Type B pancreatic cell (in vitro differentiated cells): ENCODE data around the gene SPEG. TPM values are rescaled to one million over a fixed set of nuclear protein-coding genes. Genes with fewer than 3 reads are reported as not detected.

ENCODE experiments used
- DNase-seq: peaks from one replicate; pipeline ENCODE4 v3.0.0; 2021; ENCODE audit warnings: mixed read lengths; ENCODE audit not compliant: unreplicated experiment; ENCODE audit errors: extremely low spot score
- H3K27ac Mint-ChIP-seq: 2 replicates; pipeline ENCODE4 v1.8.0; 2021; ENCODE audit warnings: mild to moderate bottlenecking, mixed read lengths
- H3K27me3 Mint-ChIP-seq: 2 replicates; pipeline ENCODE4 v1.8.0; 2021; ENCODE audit warnings: mixed read lengths
- H3K36me3 Mint-ChIP-seq: 2 replicates; pipeline ENCODE4 v1.8.0; 2021; ENCODE audit warnings: mixed read lengths
- H3K4me1 Mint-ChIP-seq: one replicate; pipeline ENCODE4 v1.8.0; 2021; ENCODE audit warnings: mixed read lengths; ENCODE audit not compliant: unreplicated experiment
- H3K4me3 Mint-ChIP-seq: 2 replicates; pipeline ENCODE4 v1.8.0; 2021; ENCODE audit warnings: mild to moderate bottlenecking, mixed read lengths
- H3K9me3 Mint-ChIP-seq: 2 replicates; pipeline ENCODE4 v1.8.0; 2021; ENCODE audit warnings: mixed read lengths
- CTCF ChIP-seq: fragments of 200-600 bp; sonication (generic); conservative IDR thresholded peaks from 2 replicates; pipeline ENCODE4 v1.5.0; 2021; ENCODE audit warnings: antibody characterized with exemption, mild to moderate bottlenecking
- total RNA-seq: library from RNA; stranded (reverse); gene quantifications from 2 replicates; pipeline ENCODE4 v1.2.1, GENCODE V29; 2021; ENCODE audit warnings: low replicate concordance

SPEG gene
- total RNA-seq, 1 donor from 2014 or later, result 49.4 TPM

GRCh38 chr2:219477815-219478214 is 43.2 kb downstream of the SPEG start:
- TF ChIP-seq CTCF, result no peak
- H3K4me1 Mint-ChIP-seq, result peaks cover 19% of the 10 kb centered on the region
- H3K36me3 Mint-ChIP-seq, result no peaks in the 10 kb centered on the region
- H3K27ac Mint-ChIP-seq, result no peak overlapping the region
- DNase-seq, result no peak
- no peaks in the 10 kb centered on the region for H3K9me3 Mint-ChIP-seq
- no peak overlapping the region for H3K4me3 Mint-ChIP-seq
- H3K27me3 Mint-ChIP-seq, result peaks cover 27% of the 10 kb centered on the region

- H3K27me3 Mint-ChIP-seq, result peaks cover 31% of the 10 kb centered on the region
- no peak for TF ChIP-seq CTCF
- no peaks in the 10 kb centered on the region for H3K9me3 Mint-ChIP-seq
- H3K4me1 Mint-ChIP-seq, result peaks cover 19% of the 10 kb centered on the region
- no peaks in the 10 kb centered on the region for H3K36me3 Mint-ChIP-seq
- no peak overlapping the region for H3K27ac Mint-ChIP-seq
- no peak for DNase-seq
- no peak overlapping the region for H3K4me3 Mint-ChIP-seq
Measured at GRCh38 chr2:219478916-219479315, 44.3 kb downstream of the SPEG start.

- Mint-ChIP-seq H3K4me1 (peaks cover 19% of the 10 kb centered on the region), H3K27me3 (peaks cover 36% of the 10 kb centered on the region), H3K4me3 (no peak overlapping the region), H3K27ac (no peak overlapping the region), H3K36me3 (no peaks in the 10 kb centered on the region), H3K9me3 (no peaks in the 10 kb centered on the region)
- no peak for DNase-seq
- TF ChIP-seq CTCF, result no peak
Measured at GRCh38 chr2:219480004-219480403, 45.4 kb downstream of the SPEG start.

- H3K4me3 Mint-ChIP-seq, result no peak overlapping the region
- peaks cover 25% of the 10 kb centered on the region for H3K4me1 Mint-ChIP-seq
- DNase-seq, result no peak
- no peaks in the 10 kb centered on the region for H3K9me3 Mint-ChIP-seq
- peaks cover 60% of the 10 kb centered on the region for H3K27me3 Mint-ChIP-seq
- no peak for TF ChIP-seq CTCF
- H3K36me3 Mint-ChIP-seq, result no peaks in the 10 kb centered on the region
- no peak overlapping the region for H3K27ac Mint-ChIP-seq
Measured at GRCh38 chr2:219482674-219483405, 48.2 kb downstream of the SPEG start.

- no peak for DNase-seq
- peak overlapping the region; percentile 41 for H3K4me3 Mint-ChIP-seq
- peaks cover 61% of the 10 kb centered on the region for H3K27me3 Mint-ChIP-seq
Measured at GRCh38 chr2:219483451-219484342, 49.1 kb downstream of the SPEG start.

More at GRCh38 chr2:219483451-219484342, 49.1 kb downstream of the SPEG start:
- TF ChIP-seq CTCF, result no peak
- H3K36me3 Mint-ChIP-seq, result no peaks in the 10 kb centered on the region
- H3K9me3 Mint-ChIP-seq, result no peaks in the 10 kb centered on the region
- peaks cover 25% of the 10 kb centered on the region for H3K4me1 Mint-ChIP-seq
- H3K27ac Mint-ChIP-seq, result no peak overlapping the region
